Measurements from ENCODE around the gene PTCD3. TPM values are rescaled to one million over a fixed set of nuclear protein-coding genes. Genes with fewer than 3 reads are reported as not detected.

PTCD3 gene
- total RNA-seq, 1 donor from 2014 or later: 113 TPM

DNA sequence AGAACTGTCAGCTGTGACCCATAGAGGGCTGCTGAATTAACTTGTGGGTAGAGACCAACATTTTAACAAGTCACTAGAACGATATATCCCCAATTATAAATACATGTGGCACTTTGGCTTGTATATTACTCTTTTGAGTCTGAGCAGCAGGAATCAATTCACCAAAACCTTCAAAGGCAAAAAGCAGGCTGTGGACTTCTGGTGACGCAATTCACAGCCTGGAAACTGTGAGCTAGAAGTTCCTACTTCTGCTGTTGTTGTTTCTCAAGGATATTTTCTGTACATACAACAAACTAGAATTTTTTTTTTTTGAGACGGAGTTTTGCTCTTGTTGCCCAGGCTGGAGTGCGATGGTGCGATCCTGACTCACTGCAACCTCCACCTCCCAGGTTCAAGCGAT is 37.3 kb downstream of the PTCD3 start:
- no peak for DNase-seq (ENCODE audit: low read depth)

DNA sequence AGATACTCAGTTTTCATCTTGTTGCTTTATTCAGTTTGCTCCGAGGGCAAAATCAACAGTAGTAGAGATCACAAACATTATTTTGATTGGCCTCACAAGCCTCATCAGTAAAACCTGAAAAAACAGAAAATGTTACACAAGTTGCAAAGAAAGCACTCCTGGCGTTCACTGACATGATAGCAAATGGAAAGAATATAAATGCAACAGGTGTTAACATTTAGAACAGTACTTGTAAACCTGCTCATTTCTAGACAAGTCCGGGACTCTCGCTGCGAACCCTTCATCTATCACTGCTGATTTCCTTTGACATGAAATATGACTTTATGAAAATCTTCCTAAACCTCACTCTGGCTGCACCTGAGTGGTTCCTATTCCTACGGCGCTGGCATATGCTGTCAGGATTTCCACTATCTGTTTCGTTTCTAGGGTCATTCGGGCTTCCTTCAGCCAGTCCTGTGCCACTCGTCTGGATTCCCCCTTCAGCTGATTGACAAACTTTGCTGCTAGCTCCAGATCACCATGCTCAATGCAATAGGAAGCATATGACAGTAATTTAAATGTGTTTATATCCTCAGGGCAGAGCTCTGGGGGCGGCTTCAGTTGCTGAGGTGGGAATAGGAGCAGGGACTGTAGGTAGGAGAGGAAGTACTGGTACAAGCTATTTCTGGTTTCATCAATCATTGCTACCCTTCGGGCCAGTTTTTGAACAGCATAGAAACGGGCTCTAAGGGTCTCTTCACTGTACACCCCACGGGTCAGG is 38.1 kb downstream of the PTCD3 start:
- no peak for DNase-seq (ENCODE audit: low read depth)

DNA sequence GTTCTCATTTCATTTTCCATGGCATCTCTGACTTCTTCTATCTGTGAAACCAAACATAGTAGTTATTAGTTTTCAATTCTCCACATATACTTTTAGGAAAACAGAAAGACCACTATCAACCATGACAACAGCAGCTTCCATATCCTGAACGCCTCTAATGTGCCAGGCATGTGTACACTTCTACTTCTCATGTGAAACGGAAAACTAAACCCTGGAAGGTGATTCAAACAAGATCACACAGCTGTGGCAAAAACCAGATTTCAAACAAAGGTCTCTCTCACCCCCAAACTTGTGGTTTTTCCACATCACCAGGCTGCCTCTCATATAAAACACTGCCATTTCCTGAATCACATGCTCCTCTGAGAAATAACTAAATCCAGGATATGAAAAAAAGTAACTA is 41.8 kb downstream of the PTCD3 start:
- no peak for DNase-seq (ENCODE audit: low read depth)

DNA sequence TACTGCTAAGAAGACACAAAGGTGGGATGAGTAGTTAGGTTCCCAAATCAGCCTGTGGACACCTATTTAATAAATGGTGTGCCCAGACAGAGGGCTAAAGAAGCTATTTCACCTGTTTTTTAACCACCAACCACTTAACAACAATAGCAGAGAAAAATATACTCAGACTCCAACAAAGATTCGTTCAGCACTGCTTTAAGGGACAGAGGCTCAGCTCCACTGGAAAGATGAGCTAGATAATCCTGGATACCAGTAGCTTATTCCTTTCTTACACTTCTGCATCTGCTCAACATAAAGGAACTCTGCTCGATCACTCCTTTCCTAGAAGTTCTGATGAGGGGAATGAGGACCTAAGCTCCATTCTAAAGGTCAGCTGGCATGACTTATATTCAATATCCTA is 44.5 kb downstream of the PTCD3 start:
- DNase-seq (ENCODE audit: low read depth): no peak

DNA sequence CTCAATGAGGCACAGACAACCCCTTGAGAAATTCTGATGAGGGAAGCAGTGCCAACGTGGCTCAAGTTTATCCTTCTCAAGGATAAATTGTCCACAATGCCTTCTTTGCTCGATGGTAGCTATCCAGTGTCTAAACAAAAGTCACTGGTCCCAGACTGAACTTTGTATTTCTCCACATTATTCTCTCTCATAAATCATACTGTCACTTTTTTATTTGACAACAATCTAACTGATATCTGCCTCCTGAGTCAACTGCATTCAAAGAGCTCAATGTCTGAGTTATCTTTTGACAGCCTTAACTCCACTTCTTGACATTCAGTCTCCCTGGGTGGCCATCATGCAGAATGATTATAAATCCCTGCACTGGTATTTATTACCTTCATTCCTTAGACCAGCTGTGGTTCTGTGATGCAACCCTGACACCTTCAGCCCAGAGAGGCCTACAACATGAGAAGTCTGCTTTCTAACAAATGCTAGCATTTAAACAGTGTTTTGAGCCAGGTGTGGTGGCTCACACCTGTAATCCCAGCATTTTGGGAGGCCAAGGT is 51.0 kb downstream of the PTCD3 start:
- no peak for DNase-seq (ENCODE audit: low read depth)

DNA sequence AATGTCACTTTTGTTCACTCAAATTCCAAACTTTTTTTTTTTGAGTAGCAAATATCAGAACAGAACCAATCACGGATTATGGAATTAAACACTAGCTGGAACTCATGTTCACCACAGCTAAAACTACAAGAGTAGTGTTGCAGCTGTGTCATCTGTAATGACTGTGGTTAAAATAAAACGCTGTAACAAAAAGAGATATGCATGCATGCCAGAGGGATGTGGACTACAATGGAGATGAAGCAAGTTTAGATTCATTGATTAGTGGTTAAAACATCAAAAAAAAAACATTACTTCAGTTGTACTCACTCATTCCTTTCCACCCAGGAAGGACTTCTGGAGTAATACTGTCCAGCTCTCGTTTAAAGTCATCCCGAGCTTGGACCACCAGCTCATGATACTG is 52.3 kb downstream of the PTCD3 start:
- DNase-seq (ENCODE audit: low read depth): peak; percentile 25

DNA sequence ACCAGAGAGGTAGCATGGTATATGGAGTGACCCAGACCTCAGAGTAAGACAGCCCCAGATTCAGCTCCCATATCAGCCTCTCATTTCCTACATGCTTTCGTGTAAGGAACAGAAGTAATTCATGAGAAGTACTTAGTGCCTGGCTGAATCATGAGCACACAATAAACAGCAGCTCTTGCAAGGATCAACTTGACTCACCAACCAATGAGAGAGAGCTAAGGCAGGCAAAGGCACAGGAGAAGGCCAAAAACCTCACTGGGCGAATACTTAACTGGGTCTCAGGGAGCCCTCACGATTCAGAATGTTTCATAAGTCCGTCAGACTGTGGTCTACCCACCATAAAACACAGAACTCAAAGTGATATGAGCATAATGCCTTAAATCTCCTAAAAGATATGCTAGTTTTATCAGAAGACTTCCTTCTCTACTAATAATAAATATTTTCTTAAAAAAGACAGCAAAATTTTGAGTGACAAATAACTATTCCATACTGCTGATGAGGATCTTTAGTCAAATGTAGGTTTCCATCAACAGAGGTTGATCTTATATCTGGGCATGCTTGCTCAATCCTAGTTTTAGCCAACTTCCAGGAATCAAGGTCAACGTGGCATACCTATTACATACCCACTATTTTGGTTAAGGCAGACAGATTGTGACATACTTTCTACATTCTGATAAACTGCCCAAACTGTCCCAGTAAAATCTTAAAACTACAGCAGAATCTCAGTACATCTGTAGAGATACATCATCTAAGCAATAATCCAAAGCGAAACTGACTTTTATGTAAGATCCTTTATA is 54.3 kb downstream of the PTCD3 start:
- DNase-seq (ENCODE audit: low read depth): no peak

DNA sequence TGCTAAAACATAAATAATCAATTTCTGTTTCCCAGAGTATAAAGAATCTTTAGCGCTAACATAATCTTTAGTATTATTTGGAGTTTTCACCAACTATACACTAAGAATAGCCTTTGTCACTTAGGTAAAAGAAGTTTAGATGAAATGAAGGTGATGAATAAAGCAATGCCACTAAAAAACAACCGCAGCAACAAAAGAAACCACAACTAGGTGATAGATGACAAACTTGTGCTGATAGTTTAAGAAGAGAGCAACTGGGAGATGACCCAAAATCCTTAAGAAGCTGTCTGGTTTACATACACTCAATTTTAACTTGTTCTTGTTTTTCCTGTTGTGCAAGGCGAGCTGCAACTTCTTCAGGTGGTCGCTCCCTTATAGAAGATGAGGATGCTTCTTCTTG is 64.4 kb downstream of the PTCD3 start:
- no peak for DNase-seq (ENCODE audit: low read depth)

DNA sequence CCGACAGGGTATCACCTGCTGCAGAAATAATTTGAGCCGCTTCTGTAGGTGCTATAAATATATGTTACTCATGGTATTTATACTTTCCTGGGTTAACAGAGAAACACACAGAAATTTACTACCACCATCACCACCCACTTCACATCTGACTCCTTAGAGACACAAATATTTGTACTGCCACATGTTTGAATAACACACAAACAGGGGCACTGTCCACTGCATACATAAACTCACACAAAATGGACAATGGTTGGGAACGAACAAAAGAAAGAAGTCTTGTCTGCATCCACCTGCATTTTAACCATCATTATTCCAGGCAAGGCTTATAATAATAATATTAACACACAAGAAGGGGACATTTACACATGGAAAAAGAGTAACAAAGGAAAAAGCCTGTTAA is 65.3 kb downstream of the PTCD3 start:
- DNase-seq (ENCODE audit: low read depth): no peak

DNA sequence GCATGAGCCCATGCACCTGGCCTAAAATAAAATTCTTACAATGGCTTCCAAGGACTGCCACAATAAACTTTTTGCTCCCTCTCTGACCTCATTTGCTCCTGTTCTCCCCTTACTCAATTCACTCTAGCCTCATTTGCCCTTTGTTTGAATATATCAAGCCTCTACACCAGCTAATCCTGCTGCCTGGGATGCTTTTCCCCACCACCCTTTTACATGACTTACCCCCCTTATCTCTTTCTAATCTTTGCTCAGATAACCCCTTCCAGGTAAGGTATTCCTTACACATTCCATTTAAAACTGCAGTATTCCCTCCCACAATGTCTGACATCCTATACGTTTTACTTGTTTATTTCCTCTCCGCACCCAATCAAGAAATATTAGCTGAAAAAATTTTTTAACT is 66.6 kb downstream of the PTCD3 start:
- DNase-seq (ENCODE audit: low read depth): no peak

DNA sequence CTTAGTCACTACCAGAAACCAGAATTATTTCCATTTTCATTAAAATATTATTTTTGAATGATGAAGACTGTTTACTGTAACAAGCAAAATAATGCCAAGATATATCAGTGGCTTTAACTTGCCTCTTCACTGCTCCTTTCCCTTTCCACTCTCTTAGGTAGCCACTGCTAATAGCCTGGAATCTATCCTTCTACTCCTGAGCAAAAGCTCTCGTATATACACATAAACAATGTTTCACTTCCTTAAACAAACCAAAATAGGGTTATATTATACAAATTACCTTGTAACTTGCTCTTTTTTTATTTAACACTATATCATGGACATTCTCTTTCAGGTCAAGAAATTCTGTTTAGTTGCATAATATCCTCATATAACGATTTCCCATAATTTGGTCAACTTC is 68.4 kb downstream of the PTCD3 start:
- no peak for DNase-seq (ENCODE audit: low read depth)

DNA sequence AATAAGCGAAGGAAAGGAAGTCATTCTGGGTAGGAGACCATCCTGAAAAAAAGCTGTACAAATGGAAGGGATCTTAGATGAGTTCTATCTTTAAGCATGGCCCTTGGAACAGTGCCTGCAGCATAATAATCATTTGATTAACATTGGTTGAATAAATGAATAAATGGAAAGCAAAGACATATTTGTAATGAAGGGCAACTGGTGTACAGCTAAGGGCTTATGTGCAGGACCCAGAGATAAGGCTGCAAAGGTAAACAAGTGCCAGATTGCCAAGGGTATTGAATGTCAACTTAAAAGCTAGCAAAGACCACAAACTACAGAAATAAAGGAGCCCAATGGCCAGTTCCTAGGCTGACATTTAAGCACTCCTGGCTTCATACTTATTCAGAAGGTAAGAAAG is 69.8 kb downstream of the PTCD3 start:
- DNase-seq (ENCODE audit: low read depth): no peak

DNA sequence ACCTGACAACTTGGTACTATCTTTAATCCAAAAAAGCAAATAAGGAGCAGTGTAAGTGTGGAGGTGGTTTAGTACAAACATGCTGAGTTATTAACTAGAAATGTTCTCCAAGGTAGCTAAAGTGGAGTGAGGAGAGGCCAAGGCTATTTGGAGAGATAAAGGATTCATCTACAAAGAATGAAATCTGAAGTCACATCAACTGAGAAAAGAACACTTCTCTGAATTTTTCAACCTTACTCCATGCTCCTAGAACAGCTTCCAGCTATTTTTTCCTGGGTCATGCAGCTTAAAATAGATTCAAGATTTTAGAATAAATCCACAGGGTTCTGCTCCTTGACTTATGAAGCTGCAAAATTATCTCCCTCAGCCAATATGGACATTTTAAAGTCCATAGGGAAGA is 70.6 kb downstream of the PTCD3 start:
- no peak for DNase-seq (ENCODE audit: low read depth)

DNA sequence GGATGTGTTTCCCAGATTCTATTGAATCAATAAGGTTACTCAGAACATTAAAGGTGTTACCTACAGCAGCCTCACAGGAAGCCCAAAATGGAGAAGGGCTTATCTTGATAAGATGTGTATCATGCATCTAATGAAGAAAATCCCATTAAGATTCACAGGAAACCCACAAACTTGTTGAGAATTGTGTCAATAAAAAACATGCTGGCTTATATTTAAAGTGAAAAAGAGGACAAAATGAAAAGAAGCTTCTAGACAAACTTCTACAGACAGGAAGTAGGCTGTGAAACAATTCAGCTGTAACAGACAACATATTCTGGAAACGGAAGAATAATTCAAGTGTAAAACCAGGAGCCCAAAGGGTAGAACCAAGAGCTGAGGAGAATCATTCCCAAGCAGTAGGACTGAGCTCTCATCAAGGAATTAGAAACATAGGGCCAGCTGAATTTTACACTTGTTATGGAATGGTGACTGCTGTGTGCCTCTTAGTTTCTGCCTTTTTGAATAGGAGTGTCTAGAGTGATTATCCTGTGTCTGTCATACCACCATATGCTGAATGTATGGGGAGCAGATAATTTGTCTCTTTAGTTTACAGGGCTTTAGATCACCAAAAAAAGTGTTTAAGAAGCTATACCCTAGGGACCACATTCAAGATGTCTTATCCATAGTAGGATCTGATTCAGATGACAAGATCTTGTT is 79.6 kb downstream of the PTCD3 start:
- no peak for DNase-seq (ENCODE audit: low read depth)

DNA sequence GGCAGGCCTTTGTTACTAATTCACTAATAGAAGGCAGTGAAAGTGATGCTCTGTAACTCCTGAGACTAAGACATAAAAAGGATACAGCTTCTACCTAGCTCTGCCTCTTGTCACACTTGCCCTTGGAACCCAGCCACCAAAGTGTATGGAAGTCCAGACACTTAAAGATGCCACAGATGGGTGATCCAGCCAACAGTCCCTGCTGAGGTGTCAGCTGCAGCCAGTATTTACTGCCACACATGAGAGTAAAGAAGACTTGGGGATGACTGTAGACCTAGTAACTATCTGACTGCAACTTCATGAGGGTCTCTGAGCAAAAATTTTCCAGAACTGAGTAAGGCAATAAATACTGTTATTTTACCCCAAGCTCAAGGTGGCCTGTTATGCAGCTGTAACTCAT is 80.4 kb downstream of the PTCD3 start:
- DNase-seq (ENCODE audit: low read depth): no peak

DNA sequence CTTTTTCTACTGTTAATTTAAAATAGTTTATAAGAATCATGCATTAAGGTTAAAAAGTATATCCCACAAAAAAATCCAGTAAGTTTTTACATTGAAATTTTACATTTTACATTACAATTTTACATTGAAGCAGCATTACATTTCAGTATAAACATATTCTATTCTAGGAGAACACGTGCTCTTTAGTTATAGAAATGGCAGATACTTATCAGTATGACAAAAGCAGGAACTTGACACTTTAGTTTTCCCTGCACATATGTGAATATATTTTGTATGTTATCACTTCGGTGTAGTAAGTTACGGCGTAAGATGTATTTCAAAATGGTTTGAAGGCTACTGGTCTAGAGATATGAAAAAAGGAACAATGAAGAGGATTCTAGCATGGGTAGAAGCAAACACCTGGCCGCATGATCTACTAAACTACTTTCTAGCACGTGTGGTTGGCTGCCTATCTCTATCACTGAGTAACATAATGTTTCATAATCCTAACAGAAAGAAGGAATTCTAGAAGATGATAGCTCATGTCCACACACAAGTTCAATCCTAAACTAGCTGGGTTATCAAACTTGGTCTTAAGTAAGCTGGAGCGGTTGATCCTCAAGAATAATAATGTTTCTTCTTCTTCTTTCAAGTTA is 83.9 kb downstream of the PTCD3 start:
- DNase-seq (ENCODE audit: low read depth): no peak

Other genes starting within 250 kb of the PTCD3 start
- gene ST3GAL5, start 217.2 kb upstream of the PTCD3 start, total RNA-seq: 46.9 and 68.8 TPM in 2 replicates
- 26.0 and 34.3 TPM in 2 replicates for gene POLR1A, start 349 bp upstream of the PTCD3 start, total RNA-seq
- gene IMMT, start 89.2 kb downstream of the PTCD3 start, total RNA-seq: 71.4 and 93.0 TPM in 2 replicates
- gene MRPL35, start 93.2 kb downstream of the PTCD3 start, total RNA-seq: 37.9 and 39.4 TPM in 2 replicates
- gene REEP1, start 231.4 kb downstream of the PTCD3 start, total RNA-seq: 67.8 and 90.1 TPM in 2 replicates

Data from myocyte (in vitro differentiated cells).